ENCODE measurements around the gene AATK.

Gene AATK

GRCh38 chr17:81115219-81115618, 50.8 kb downstream of the AATK start:
- Histone ChIP-seq H3K79me1 (ENCODE audit: low read length) (no peaks in the 10 kb centered on the region), H3K4me3 (ENCODE audit: low read length) (no peak overlapping the region), H2BK120ac (ENCODE audit: low read depth, low read length) (no peak overlapping the region), H2BK5ac (ENCODE audit: low read length) (no peak overlapping the region), H4K5ac (ENCODE audit: low read length) (no peak overlapping the region), H3K36me3 (ENCODE audit: control insufficient read depth, insufficient read depth, low read length) (no peaks in the 10 kb centered on the region), H3K79me2 (ENCODE audit: control insufficient read depth, insufficient read depth, low read length) (no peaks in the 10 kb centered on the region), H3K18ac (ENCODE audit: low read length) (no peak overlapping the region), H3K23ac (ENCODE audit: low read length) (no peak overlapping the region), H2BK15ac (replicated peaks; ENCODE audit: low read depth) (no peak overlapping the region), H3K4ac (ENCODE audit: low read depth, low read length) (no peak overlapping the region), H3K27me3 (ENCODE audit: insufficient read depth, low read length, poor library complexity) (no peaks in the 10 kb centered on the region), H4K8ac (ENCODE audit: low read depth, low read length) (no peak overlapping the region), H3K9ac (ENCODE audit: low read length) (no peak overlapping the region), H3K27ac (ENCODE audit: low read depth, low read length) (no peak overlapping the region), H3K4me2 (ENCODE audit: low read length) (no peak overlapping the region), H2AK5ac (ENCODE audit: low read length) (no peak overlapping the region), H3K4me1 (ENCODE audit: control insufficient read depth, low read depth, low read length) (no peaks in the 10 kb centered on the region), H3K56ac (ENCODE audit: low read length) (no peak overlapping the region)
- WGBS (ENCODE audit: extremely low coverage, insufficient coverage, low lambda C conversion rate) = no CpG with 5 or more reads among the region's 11 CpGs
- no peak for DNase-seq

- Histone ChIP-seq H2BK15ac (replicated peaks; ENCODE audit: low read depth) (no peak overlapping the region), H2BK120ac (ENCODE audit: low read depth, low read length) (no peak overlapping the region), H3K27me3 (ENCODE audit: insufficient read depth, low read length, poor library complexity) (no peaks in the 10 kb centered on the region), H3K4me3 (ENCODE audit: low read length) (no peak overlapping the region), H3K79me1 (ENCODE audit: low read length) (no peaks in the 10 kb centered on the region), H4K5ac (ENCODE audit: low read length) (no peak overlapping the region), H3K9ac (ENCODE audit: low read length) (no peak overlapping the region), H3K23ac (ENCODE audit: low read length) (no peak overlapping the region), H3K79me2 (ENCODE audit: control insufficient read depth, insufficient read depth, low read length) (no peaks in the 10 kb centered on the region), H3K4me2 (ENCODE audit: low read length) (no peak overlapping the region), H2AK5ac (ENCODE audit: low read length) (no peak overlapping the region), H3K4me1 (ENCODE audit: control insufficient read depth, low read depth, low read length) (no peaks in the 10 kb centered on the region), H3K4ac (ENCODE audit: low read depth, low read length) (no peak overlapping the region), H2BK5ac (ENCODE audit: low read length) (no peak overlapping the region), H4K8ac (ENCODE audit: low read depth, low read length) (no peak overlapping the region), H3K36me3 (ENCODE audit: control insufficient read depth, insufficient read depth, low read length) (no peaks in the 10 kb centered on the region), H3K56ac (ENCODE audit: low read length) (no peak overlapping the region), H3K18ac (ENCODE audit: low read length) (no peak overlapping the region), H3K27ac (ENCODE audit: low read depth, low read length) (no peak overlapping the region)
- no peak for DNase-seq
- no CpG with 5 or more reads among the region's 19 CpGs for WGBS (ENCODE audit: extremely low coverage, insufficient coverage, low lambda C conversion rate)
Observed at GRCh38 chr17:81114351-81115093, 51.5 kb downstream of the AATK start.

- no CpG with 5 or more reads among the region's 21 CpGs for WGBS (ENCODE audit: extremely low coverage, insufficient coverage, low lambda C conversion rate)
- Histone ChIP-seq H3K27ac (ENCODE audit: low read depth, low read length) (no peak overlapping the region), H3K56ac (ENCODE audit: low read length) (no peak overlapping the region), H2AK5ac (ENCODE audit: low read length) (no peak overlapping the region), H4K8ac (ENCODE audit: low read depth, low read length) (no peak overlapping the region), H3K4me1 (ENCODE audit: control insufficient read depth, low read depth, low read length) (no peaks in the 10 kb centered on the region), H3K18ac (ENCODE audit: low read length) (no peak overlapping the region), H3K36me3 (ENCODE audit: control insufficient read depth, insufficient read depth, low read length) (no peaks in the 10 kb centered on the region), H3K79me1 (ENCODE audit: low read length) (no peaks in the 10 kb centered on the region), H3K4ac (ENCODE audit: low read depth, low read length) (no peak overlapping the region), H4K5ac (ENCODE audit: low read length) (no peak overlapping the region), H3K27me3 (ENCODE audit: insufficient read depth, low read length, poor library complexity) (no peaks in the 10 kb centered on the region), H3K23ac (ENCODE audit: low read length) (no peak overlapping the region), H3K9ac (ENCODE audit: low read length) (no peak overlapping the region), H2BK15ac (replicated peaks; ENCODE audit: low read depth) (no peak overlapping the region), H3K4me2 (ENCODE audit: low read length) (no peak overlapping the region), H3K4me3 (ENCODE audit: low read length) (no peak overlapping the region), H2BK120ac (ENCODE audit: low read depth, low read length) (no peak overlapping the region), H2BK5ac (ENCODE audit: low read length) (no peak overlapping the region), H3K79me2 (ENCODE audit: control insufficient read depth, insufficient read depth, low read length) (no peaks in the 10 kb centered on the region)
- no peak for DNase-seq
Observed at GRCh38 chr17:81113158-81113724, 52.8 kb downstream of the AATK start.

- WGBS (ENCODE audit: extremely low coverage, insufficient coverage, low lambda C conversion rate) = no CpG with 5 or more reads among the region's 23 CpGs
- Histone ChIP-seq H2BK5ac (ENCODE audit: low read length) (no peak overlapping the region), H2BK15ac (replicated peaks; ENCODE audit: low read depth) (no peak overlapping the region), H3K56ac (ENCODE audit: low read length) (no peak overlapping the region), H2BK120ac (ENCODE audit: low read depth, low read length) (no peak overlapping the region), H4K8ac (ENCODE audit: low read depth, low read length) (no peak overlapping the region), H3K27ac (ENCODE audit: low read depth, low read length) (no peak overlapping the region), H2AK5ac (ENCODE audit: low read length) (no peak overlapping the region), H3K4me1 (ENCODE audit: control insufficient read depth, low read depth, low read length) (no peaks in the 10 kb centered on the region), H3K79me1 (ENCODE audit: low read length) (no peaks in the 10 kb centered on the region), H3K4me3 (ENCODE audit: low read length) (no peak overlapping the region), H3K4me2 (ENCODE audit: low read length) (no peak overlapping the region), H3K23ac (ENCODE audit: low read length) (no peak overlapping the region), H3K18ac (ENCODE audit: low read length) (no peak overlapping the region), H4K5ac (ENCODE audit: low read length) (no peak overlapping the region), H3K4ac (ENCODE audit: low read depth, low read length) (no peak overlapping the region), H3K79me2 (ENCODE audit: control insufficient read depth, insufficient read depth, low read length) (no peaks in the 10 kb centered on the region), H3K9ac (ENCODE audit: low read length) (no peak overlapping the region), H3K36me3 (ENCODE audit: control insufficient read depth, insufficient read depth, low read length) (no peaks in the 10 kb centered on the region), H3K27me3 (ENCODE audit: insufficient read depth, low read length, poor library complexity) (no peaks in the 10 kb centered on the region)
- no peak for DNase-seq
Observed at GRCh38 chr17:81112450-81112849, 53.6 kb downstream of the AATK start.

GRCh38 chr17:81111066-81111465, 55.0 kb downstream of the AATK start:
- no peak overlapping the region for H2BK5ac ChIP-seq (ENCODE audit: low read length)
- no peak overlapping the region for H2AK5ac ChIP-seq (ENCODE audit: low read length)
- H3K4me3 ChIP-seq (ENCODE audit: low read length) = no peak overlapping the region
- H3K4me1 ChIP-seq (ENCODE audit: control insufficient read depth, low read depth, low read length) = no peaks in the 10 kb centered on the region
- H4K8ac ChIP-seq (ENCODE audit: low read depth, low read length) = no peak overlapping the region
- H3K4ac ChIP-seq (ENCODE audit: low read depth, low read length) = no peak overlapping the region
- no peak overlapping the region for H3K56ac ChIP-seq (ENCODE audit: low read length)
- H3K4me2 ChIP-seq (ENCODE audit: low read length) = no peak overlapping the region
- H3K18ac ChIP-seq (ENCODE audit: low read length) = no peak overlapping the region
- no peak overlapping the region for H2BK15ac ChIP-seq (replicated peaks; ENCODE audit: low read depth)
- no peak for DNase-seq
- no CpG with 5 or more reads among the region's 10 CpGs for WGBS (ENCODE audit: extremely low coverage, insufficient coverage, low lambda C conversion rate)
- H3K79me2 ChIP-seq (ENCODE audit: control insufficient read depth, insufficient read depth, low read length) = no peaks in the 10 kb centered on the region
- H3K79me1 ChIP-seq (ENCODE audit: low read length) = no peaks in the 10 kb centered on the region
- H3K27me3 ChIP-seq (ENCODE audit: insufficient read depth, low read length, poor library complexity) = no peaks in the 10 kb centered on the region
- H3K27ac ChIP-seq (ENCODE audit: low read depth, low read length) = no peak overlapping the region
- H2BK120ac ChIP-seq (ENCODE audit: low read depth, low read length) = no peak overlapping the region
- no peak overlapping the region for H3K23ac ChIP-seq (ENCODE audit: low read length)
- no peaks in the 10 kb centered on the region for H3K36me3 ChIP-seq (ENCODE audit: control insufficient read depth, insufficient read depth, low read length)
- no peak overlapping the region for H4K5ac ChIP-seq (ENCODE audit: low read length)
- no peak overlapping the region for H3K9ac ChIP-seq (ENCODE audit: low read length)

Data from mesendoderm (in vitro differentiated cells).